Left kidney (tissue), 2 donors: ENCODE data around the gene CNTNAP2. TPM values are rescaled to one million over a fixed set of nuclear protein-coding genes. Genes with fewer than 3 reads are reported as not detected.
"Not testable (repeated sequence)": the region's sequence is repeated elsewhere in the genome, so short reads cannot be mapped to it uniquely, and the experiment has no call there.

Source experiments
- DNase-seq: peaks from one replicate; pipeline ENCODE4 v3.0.0-alpha.2; 2013
- polyA plus RNA-seq: library from polyadenylated mRNA; unstranded; fragments of 120-200 nt; gene quantifications from one replicate; pipeline ENCODE4 v1.2.1, GENCODE V29; 2013; ENCODE audit not compliant: insufficient read length

CNTNAP2 gene
- polyA plus RNA-seq, 1 donor = 26.4 TPM

GRCh38 chr7:148445260-148446044, 2328.9 kb downstream of the CNTNAP2 start:
- no peak for DNase-seq

GRCh38 chr7:148447221-148447849, 2330.7 kb downstream of the CNTNAP2 start:
- DNase-seq = no peak

- DNase-seq = not testable (repeated sequence)
Measured at GRCh38 chr7:148451526-148451925, 2334.9 kb downstream of the CNTNAP2 start.

GRCh38 chr7:148456351-148456750, 2339.8 kb downstream of the CNTNAP2 start:
- DNase-seq = no peak

GRCh38 chr7:148457310-148457921, 2340.8 kb downstream of the CNTNAP2 start:
- DNase-seq = no peak

GRCh38 chr7:148458263-148458662, 2341.7 kb downstream of the CNTNAP2 start:
- DNase-seq = no peak

- no peak for DNase-seq
Measured at GRCh38 chr7:148461392-148462179, 2345.0 kb downstream of the CNTNAP2 start.

- not testable (repeated sequence) for DNase-seq
Measured at GRCh38 chr7:148462774-148463173, 2346.2 kb downstream of the CNTNAP2 start.

GRCh38 chr7:148463210-148463609, 2346.6 kb downstream of the CNTNAP2 start:
- DNase-seq = no peak

- DNase-seq = no peak
Measured at GRCh38 chr7:148464947-148465346, 2348.3 kb downstream of the CNTNAP2 start.

- DNase-seq = not testable (repeated sequence)
Measured at GRCh38 chr7:148465441-148465840, 2348.8 kb downstream of the CNTNAP2 start.

GRCh38 chr7:148466120-148466519, 2349.5 kb downstream of the CNTNAP2 start:
- no peak for DNase-seq

GRCh38 chr7:148468700-148469098, 2352.1 kb downstream of the CNTNAP2 start:
- DNase-seq = no peak
